Stimulated activated naive CD4-positive, alpha-beta T cell (primary cell): Measurements from ENCODE around the gene CCNA2.

Experiments used
- DNase-seq, 6 experiments: peaks; one replicate each; lab custom pipeline; 2025; lab: John Stamatoyannopoulos, UW

Gene CCNA2

DNA sequence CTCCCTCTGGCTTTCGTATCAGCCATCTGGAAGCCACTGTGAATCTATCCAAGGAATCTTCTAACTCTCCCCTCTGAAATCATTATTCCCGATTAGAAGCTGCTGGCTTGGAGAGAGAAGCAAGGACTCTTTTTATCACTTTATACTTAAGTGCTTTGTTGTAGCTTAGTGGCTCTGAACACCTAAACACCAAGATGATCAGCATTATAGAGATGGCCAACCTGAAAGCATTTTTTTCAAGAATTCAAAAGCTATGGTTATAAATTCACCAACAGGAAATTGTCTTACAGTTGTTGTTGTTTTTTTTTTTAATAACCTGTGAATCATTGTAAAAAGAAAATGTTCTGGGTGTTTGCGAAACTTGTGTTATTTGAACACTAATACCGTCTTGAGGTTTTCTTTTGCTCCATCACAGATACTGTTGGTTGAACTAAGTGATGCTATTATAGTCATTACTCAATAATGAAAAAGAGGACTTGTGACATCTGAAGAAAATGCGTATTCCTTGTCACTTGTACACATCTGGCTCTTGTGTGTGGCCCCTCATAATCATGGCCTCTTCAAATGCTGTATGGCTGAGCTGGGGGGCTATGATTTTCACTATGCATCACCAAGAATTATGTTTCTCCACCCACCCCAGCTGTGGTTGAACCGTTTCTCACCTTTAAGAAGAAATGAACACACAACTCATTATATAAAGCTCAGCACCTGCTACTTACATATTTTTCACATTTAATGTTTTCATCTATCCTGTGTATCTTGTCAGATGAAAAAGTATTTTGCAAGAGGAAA, 46.9 kb downstream of the CCNA2 start:
- no peak for DNase-seq

DNA sequence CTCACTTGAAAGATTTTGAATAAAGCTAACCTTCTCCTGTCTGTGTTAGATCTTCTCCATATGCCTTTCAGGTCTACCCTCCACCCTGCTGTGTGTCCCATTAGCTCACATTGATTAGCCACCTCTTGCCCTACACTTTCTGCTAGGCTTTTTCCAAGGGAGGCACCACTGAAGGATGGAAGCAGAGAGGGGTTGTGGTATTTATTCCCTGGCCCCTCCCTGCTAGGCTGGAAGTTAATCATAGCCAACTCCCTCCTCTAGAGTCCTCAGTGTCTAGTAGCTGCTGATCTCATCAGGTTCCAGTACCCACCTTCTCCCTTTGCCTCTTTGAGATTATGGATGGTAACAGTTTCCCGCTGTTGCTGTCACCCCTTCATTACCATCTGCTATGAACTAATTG, 49.8 kb downstream of the CCNA2 start:
- DNase-seq = no peak

DNA sequence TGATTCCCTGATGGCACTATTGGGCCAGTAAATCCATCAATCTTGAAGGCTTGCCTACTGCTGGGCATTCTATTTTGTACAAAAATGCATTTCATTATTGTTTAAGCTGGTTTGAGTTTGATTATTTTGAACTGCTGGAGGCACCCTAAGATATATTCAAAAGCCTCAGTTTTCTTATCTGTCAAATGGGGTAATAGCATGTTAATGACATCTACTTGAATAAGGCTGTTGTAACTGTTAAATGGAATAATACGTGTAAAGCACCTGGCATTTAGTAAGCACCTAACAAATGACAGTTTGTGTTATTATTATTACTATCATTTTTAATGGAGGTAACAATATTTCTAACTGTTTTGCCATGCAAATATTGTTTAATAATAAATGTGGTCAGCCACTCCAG, 51.8 kb downstream of the CCNA2 start:
- DNase-seq = no peak

DNA sequence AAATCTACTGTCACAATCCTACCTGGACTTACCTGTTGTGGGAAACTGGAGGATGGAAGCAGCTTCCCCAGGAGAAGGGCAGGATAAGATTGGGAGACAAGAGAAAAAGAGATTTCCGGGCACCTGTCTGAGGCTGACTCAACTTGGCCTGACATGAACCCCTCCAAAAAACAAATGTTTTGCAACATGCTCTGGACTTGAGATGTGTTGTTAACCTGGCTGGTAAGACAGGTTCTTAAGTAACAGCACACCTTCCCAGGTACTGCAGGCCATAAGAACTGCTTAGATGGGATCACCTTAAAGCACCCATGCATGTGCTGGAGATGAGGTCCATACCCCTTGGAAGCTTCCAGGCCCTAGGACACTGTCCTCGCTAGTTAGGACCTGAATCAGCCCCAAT, 54.3 kb downstream of the CCNA2 start:
- DNase-seq = no peak

DNA sequence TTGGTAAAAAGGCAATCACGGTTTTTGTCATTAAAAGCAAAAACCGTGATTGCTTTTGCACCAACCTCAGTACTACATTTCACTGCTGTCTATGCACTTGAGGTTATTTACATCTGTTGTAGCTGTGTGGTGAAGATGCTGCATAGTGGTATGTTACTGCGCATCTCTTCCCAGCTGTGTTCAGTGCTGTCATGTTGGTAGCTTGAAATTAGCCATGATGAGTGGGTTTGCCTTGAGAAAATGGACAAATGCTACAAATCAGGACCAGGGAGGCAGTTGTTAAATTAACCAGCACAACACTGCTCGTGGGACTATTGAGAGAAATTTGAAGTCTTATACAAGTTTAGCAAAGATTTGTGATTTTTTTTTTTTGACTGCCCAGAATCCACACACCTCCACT, 56.5 kb downstream of the CCNA2 start:
- DNase-seq = no peak
